GM23338 (cell line): ENCODE data around the gene CNIH3. TPM values are rescaled to one million over a fixed set of nuclear protein-coding genes. Genes with fewer than 3 reads are reported as not detected.

Experiments
- ATAC-seq: fragments of 200-7000 bp; cut with Tn5 transposase; 3 replicates; pipeline ENCODE4 v1.9.1; 2020
- DNase-seq: peaks from one replicate; pipeline ENCODE4 v3.0.0-alpha.2; 2015; ENCODE audit warnings: low spot score
- H2AFZ ChIP-seq: fragments of 200-600 bp; sonication (generic); 2 replicates; pipeline ENCODE4 v1.8.0; 2016; ENCODE audit warnings: antibody characterized with exemption, mild to moderate bottlenecking, moderate library complexity
- H3F3A ChIP-seq: fragments of 200-600 bp; sonication (generic); replicated peaks from 2 replicates; pipeline ENCODE4 v1.8.0; 2017; ENCODE audit warnings: antibody characterized with exemption, mixed run types, low read depth
- H3K27ac ChIP-seq: fragments of 200-600 bp; sonication (generic); 2 replicates; pipeline ENCODE4 v1.6.1; 2016; ENCODE audit warnings: low read depth
- H3K27me3 ChIP-seq: fragments of 200-600 bp; sonication (generic); 2 replicates; pipeline ENCODE4 v1.8.0; 2016; ENCODE audit warnings: mild to moderate bottlenecking, mixed run types, moderate library complexity; ENCODE audit not compliant: insufficient read depth
- H3K36me3 ChIP-seq: fragments of 200-600 bp; sonication (generic); 2 replicates; pipeline ENCODE4 v1.8.0; 2016; ENCODE audit warnings: mild to moderate bottlenecking; ENCODE audit not compliant: insufficient read depth
- H3K4me1 ChIP-seq: fragments of 200-600 bp; sonication (generic); 2 replicates; pipeline ENCODE4 v1.8.0; 2016; ENCODE audit warnings: mild to moderate bottlenecking, moderate library complexity; ENCODE audit not compliant: insufficient read depth
- H3K4me2 ChIP-seq: fragments of 200-600 bp; sonication (generic); 2 replicates; pipeline ENCODE4 v1.7.1; 2017; ENCODE audit warnings: mixed run types
- H3K4me3 ChIP-seq: fragments of 200-600 bp; sonication (generic); 2 replicates; pipeline ENCODE4 v1.6.1; 2016; ENCODE audit warnings: mixed run types
- H3K79me2 ChIP-seq: fragments of 200-600 bp; sonication (generic); replicated peaks from 2 replicates; pipeline ENCODE4 v1.8.0; 2017; ENCODE audit warnings: mild to moderate bottlenecking; ENCODE audit not compliant: insufficient read depth
- H3K9me2 ChIP-seq: fragments of 200-600 bp; sonication (generic); 2 replicates; pipeline ENCODE4 v1.8.0; 2017; ENCODE audit not compliant: insufficient read depth
- H4K20me1 ChIP-seq: fragments of 200-600 bp; sonication (generic); replicated peaks from 2 replicates; pipeline ENCODE4 v1.8.0; 2017; ENCODE audit warnings: mild to moderate bottlenecking; ENCODE audit not compliant: insufficient read depth
- H3K27ac Mint-ChIP-seq: 2 replicates; pipeline ENCODE4 v1.8.0; 2020; ENCODE audit warnings: inconsistent platforms, mild to moderate bottlenecking, moderate library complexity, mixed read lengths
- H3K27me3 Mint-ChIP-seq: 3 replicates; pipeline ENCODE4 v1.8.0; 2022; ENCODE audit warnings: low read depth, mild to moderate bottlenecking, moderate library complexity, mixed read lengths, inconsistent platforms; ENCODE audit not compliant: insufficient read depth, poor library complexity
- H3K36me3 Mint-ChIP-seq: 3 replicates; pipeline ENCODE4 v1.8.0; 2021; ENCODE audit warnings: low read depth, mild to moderate bottlenecking, inconsistent platforms, moderate library complexity, mixed read lengths
- H3K4me1 Mint-ChIP-seq: 3 replicates; pipeline ENCODE4 v1.8.0; 2020; ENCODE audit warnings: mild to moderate bottlenecking, inconsistent platforms, mixed read lengths
- H3K4me3 Mint-ChIP-seq: 3 replicates; pipeline ENCODE4 v1.8.0; 2021; ENCODE audit warnings: moderate library complexity, mild to moderate bottlenecking, inconsistent platforms, mixed read lengths
- H3K9me3 Mint-ChIP-seq: 3 replicates; pipeline ENCODE4 v1.8.0; 2020; ENCODE audit warnings: moderate library complexity, mild to moderate bottlenecking, inconsistent platforms, mixed read lengths
- CREB1 ChIP-seq: fragments of 250-450 bp; sonication (Bioruptor Pico); IDR thresholded peaks from 2 replicates; pipeline ENCODE4 v1.5.0; 2020; ENCODE audit warnings: low read depth, mild to moderate bottlenecking, moderate library complexity
- EZH2phosphoT487 ChIP-seq: fragments of 200-600 bp; sonication (generic); IDR thresholded peaks from one replicate; pipeline ENCODE4 v1.8.1; 2018; ENCODE audit warnings: antibody characterized with exemption; ENCODE audit not compliant: unreplicated experiment
- JUNB ChIP-seq: IDR thresholded peaks from one replicate; pipeline ENCODE4 v1.6.1; 2016; ENCODE audit warnings: antibody characterized with exemption; ENCODE audit not compliant: unreplicated experiment
- NANOG ChIP-seq: IDR thresholded peaks from 2 replicates; pipeline ENCODE4 v1.6.1; 2016; ENCODE audit warnings: antibody characterized with exemption, borderline replicate concordance
- ZNF114 ChIP-seq: fragments of 250-450 bp; sonication (Bioruptor Pico); IDR thresholded peaks from 2 replicates; pipeline ENCODE4 v1.5.0; 2020; ENCODE audit warnings: mild to moderate bottlenecking, moderate library complexity
- ZNF331 ChIP-seq: fragments of 250-450 bp; sonication (Bioruptor Pico); IDR thresholded peaks from 2 replicates; pipeline ENCODE4 v1.5.0; 2020; ENCODE audit warnings: low read depth, mild to moderate bottlenecking, moderate library complexity
- polyA plus RNA-seq: library from polyadenylated mRNA; unstranded; fragments of >200 nt; fragmentation: Nextera tagmentation; extraction: Ambion mirVana; gene quantifications from 2 replicates; pipeline ENCODE4 v1.2.1, GENCODE V29; 2016
- total RNA-seq: library from RNA; depleted of rRNA; stranded (reverse); fragments of >200 nt; shearing (Covaris generic); gene quantifications from 2 replicates; pipeline ENCODE4 v1.2.3, GENCODE V29; 2014
- TF ChIP-seq, protein P1 (sequence below): fragments of 250-450 bp; sonication (Bioruptor Pico); IDR thresholded peaks from 2 replicates; pipeline ENCODE4 v1.5.0; 2020; ENCODE audit warnings: mild to moderate bottlenecking, moderate library complexity
- TF ChIP-seq, protein P2 (sequence below), 2 experiments: fragments of 200-600 bp in 1 of 2; sonication (generic) in 1 of 2; conservative IDR thresholded peaks; 2 replicates each; pipeline versions ENCODE4 v1.5.1 to v1.6.1; 2016 to 2017; ENCODE audit warnings: antibody characterized with exemption in 2 of 2, low read depth in 2 of 2, mild to moderate bottlenecking in 2 of 2, moderate library complexity in 1 of 2
- TF ChIP-seq, protein P3 (sequence below): IDR thresholded peaks from 2 replicates; pipeline ENCODE4 v1.6.1; 2016; ENCODE audit warnings: antibody characterized with exemption
- TF ChIP-seq, protein P4 (sequence below): IDR thresholded peaks from one replicate; pipeline ENCODE4 v1.6.1; 2018; ENCODE audit warnings: antibody characterized with exemption; ENCODE audit not compliant: unreplicated experiment

The CNIH3 gene
- total and polyA plus RNA-seq, 2 experiments from 2014 or later = 3.6 to 5.1 TPM

DNA sequence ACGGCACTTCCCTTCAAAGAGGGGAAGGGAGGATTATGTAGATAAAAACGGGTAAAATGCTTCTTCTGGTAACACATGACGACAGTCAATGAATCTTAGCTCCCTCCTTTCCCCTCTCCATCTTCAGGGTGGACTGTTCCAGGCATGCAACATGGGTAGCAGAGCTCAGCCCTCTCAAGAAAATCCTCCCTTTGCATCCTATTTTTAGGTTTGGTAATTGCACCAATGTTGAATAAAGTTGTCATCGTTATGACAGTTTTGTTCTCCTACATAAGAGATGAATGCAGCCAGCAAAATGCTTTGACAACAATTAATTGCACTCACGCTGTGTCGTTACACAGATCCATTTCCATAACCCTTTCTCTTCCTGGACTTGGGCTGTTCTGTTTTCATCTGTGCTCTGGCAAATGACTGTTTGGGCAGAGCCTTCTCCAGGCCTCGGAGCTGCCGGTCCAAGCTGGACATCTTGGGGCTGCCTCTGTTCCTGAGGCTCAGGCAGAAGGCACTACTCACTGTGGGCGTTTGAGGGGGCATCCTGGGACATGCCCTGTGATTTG, 127.6 kb downstream of the CNIH3 start (continued):
- TF ChIP-seq, protein P1, sequence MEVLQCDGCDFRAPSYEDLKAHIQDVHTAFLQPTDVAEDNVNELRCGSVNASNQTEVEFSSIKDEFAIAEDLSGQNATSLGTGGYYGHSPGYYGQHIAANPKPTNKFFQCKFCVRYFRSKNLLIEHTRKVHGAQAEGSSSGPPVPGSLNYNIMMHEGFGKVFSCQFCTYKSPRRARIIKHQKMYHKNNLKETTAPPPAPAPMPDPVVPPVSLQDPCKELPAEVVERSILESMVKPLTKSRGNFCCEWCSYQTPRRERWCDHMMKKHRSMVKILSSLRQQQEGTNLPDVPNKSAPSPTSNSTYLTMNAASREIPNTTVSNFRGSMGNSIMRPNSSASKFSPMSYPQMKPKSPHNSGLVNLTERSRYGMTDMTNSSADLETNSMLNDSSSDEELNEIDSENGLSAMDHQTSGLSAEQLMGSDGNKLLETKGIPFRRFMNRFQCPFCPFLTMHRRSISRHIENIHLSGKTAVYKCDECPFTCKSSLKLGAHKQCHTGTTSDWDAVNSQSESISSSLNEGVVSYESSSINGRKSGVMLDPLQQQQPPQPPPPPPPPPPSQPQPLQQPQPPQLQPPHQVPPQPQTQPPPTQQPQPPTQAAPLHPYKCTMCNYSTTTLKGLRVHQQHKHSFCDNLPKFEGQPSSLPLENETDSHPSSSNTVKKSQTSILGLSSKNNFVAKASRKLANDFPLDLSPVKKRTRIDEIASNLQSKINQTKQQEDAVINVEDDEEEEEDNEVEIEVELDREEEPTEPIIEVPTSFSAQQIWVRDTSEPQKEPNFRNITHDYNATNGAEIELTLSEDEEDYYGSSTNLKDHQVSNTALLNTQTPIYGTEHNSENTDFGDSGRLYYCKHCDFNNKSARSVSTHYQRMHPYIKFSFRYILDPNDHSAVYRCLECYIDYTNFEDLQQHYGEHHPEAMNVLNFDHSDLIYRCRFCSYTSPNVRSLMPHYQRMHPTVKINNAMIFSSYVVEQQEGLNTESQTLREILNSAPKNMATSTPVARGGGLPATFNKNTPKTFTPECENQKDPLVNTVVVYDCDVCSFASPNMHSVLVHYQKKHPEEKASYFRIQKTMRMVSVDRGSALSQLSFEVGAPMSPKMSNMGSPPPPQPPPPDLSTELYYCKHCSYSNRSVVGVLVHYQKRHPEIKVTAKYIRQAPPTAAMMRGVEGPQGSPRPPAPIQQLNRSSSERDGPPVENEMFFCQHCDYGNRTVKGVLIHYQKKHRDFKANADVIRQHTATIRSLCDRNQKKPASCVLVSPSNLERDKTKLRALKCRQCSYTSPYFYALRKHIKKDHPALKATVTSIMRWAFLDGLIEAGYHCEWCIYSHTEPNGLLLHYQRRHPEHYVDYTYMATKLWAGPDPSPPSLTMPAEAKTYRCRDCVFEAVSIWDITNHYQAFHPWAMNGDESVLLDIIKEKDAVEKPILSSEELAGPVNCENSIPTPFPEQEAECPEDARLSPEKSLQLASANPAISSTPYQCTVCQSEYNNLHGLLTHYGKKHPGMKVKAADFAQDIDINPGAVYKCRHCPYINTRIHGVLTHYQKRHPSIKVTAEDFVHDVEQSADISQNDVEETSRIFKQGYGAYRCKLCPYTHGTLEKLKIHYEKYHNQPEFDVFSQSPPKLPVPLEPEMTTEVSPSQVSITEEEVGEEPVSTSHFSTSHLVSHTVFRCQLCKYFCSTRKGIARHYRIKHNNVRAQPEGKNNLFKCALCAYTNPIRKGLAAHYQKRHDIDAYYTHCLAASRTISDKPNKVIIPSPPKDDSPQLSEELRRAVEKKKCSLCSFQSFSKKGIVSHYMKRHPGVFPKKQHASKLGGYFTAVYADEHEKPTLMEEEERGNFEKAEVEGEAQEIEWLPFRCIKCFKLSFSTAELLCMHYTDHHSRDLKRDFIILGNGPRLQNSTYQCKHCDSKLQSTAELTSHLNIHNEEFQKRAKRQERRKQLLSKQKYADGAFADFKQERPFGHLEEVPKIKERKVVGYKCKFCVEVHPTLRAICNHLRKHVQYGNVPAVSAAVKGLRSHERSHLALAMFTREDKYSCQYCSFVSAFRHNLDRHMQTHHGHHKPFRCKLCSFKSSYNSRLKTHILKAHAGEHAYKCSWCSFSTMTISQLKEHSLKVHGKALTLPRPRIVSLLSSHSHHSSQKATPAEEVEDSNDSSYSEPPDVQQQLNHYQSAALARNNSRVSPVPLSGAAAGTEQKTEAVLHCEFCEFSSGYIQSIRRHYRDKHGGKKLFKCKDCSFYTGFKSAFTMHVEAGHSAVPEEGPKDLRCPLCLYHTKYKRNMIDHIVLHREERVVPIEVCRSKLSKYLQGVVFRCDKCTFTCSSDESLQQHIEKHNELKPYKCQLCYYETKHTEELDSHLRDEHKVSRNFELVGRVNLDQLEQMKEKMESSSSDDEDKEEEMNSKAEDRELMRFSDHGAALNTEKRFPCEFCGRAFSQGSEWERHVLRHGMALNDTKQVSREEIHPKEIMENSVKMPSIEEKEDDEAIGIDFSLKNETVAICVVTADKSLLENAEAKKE = no peak
- no peak for TF ChIP-seq NANOG
- TF ChIP-seq, protein P2, sequence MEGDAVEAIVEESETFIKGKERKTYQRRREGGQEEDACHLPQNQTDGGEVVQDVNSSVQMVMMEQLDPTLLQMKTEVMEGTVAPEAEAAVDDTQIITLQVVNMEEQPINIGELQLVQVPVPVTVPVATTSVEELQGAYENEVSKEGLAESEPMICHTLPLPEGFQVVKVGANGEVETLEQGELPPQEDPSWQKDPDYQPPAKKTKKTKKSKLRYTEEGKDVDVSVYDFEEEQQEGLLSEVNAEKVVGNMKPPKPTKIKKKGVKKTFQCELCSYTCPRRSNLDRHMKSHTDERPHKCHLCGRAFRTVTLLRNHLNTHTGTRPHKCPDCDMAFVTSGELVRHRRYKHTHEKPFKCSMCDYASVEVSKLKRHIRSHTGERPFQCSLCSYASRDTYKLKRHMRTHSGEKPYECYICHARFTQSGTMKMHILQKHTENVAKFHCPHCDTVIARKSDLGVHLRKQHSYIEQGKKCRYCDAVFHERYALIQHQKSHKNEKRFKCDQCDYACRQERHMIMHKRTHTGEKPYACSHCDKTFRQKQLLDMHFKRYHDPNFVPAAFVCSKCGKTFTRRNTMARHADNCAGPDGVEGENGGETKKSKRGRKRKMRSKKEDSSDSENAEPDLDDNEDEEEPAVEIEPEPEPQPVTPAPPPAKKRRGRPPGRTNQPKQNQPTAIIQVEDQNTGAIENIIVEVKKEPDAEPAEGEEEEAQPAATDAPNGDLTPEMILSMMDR (conservative IDR thresholded peaks at IDR 0.05; ENCODE audit: low read depth in 2 of 2) = no peak
- TF ChIP-seq, protein P3, sequence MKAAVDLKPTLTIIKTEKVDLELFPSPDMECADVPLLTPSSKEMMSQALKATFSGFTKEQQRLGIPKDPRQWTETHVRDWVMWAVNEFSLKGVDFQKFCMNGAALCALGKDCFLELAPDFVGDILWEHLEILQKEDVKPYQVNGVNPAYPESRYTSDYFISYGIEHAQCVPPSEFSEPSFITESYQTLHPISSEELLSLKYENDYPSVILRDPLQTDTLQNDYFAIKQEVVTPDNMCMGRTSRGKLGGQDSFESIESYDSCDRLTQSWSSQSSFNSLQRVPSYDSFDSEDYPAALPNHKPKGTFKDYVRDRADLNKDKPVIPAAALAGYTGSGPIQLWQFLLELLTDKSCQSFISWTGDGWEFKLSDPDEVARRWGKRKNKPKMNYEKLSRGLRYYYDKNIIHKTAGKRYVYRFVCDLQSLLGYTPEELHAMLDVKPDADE = no peak

DNA sequence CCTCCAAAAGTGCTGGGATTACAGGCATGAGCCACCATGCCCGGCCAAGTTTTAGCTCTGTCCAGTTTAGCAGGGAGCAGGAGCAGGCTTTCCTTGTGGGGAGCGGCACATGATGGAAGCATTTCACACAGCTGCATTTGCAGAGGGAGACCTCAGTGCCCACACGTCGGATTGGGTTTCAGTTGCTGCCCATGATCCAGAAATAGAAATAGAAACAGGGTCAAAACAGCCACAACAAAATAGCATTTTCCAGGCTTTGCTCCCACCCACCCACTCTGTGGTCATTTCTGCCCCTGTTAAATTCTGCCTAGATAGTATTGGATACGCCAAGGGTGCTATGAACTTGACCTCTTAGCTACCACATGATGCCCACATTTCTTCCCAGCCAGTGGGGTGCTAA, 128.4 kb downstream of the CNIH3 start:
- Histone ChIP-seq H3K27me3 (no peaks in the 10 kb centered on the region), H3K9me2 (peaks cover 10% of the 10 kb centered on the region; the same call in 1 of the 2 replicates), H3K4me2 (no peak overlapping the region), H3K4me3 (no peak overlapping the region), H3K79me2 (no peaks in the 10 kb centered on the region), H3K27ac (no peak overlapping the region), H3F3A (no peaks in the 10 kb centered on the region), H4K20me1 (no peaks in the 10 kb centered on the region), H3K36me3 (no peaks in the 10 kb centered on the region), H3K4me1 (peaks cover 3% of the 10 kb centered on the region; the same call in 1 of the 2 replicates), H2AFZ (no peak overlapping the region)
- peaks cover 7% of the 10 kb centered on the region for H3K27me3 Mint-ChIP-seq
- H3K4me3 Mint-ChIP-seq = no peak overlapping the region
- no peaks in the 10 kb centered on the region for H3K9me3 Mint-ChIP-seq
- H3K27ac Mint-ChIP-seq = no peak overlapping the region
- H3K36me3 Mint-ChIP-seq = no peaks in the 10 kb centered on the region
- no peak for ATAC-seq
- no peak for DNase-seq
- H3K4me1 Mint-ChIP-seq = peaks cover 8% of the 10 kb centered on the region
- TF ChIP-seq JUNB (no peak), ZNF331 (CRISPR knock-in tag) (no peak), ZNF114 (CRISPR knock-in tag) (no peak), EZH2phosphoT487 (no peak), CREB1 (CRISPR knock-in tag) (no peak)
- TF ChIP-seq, protein P4, sequence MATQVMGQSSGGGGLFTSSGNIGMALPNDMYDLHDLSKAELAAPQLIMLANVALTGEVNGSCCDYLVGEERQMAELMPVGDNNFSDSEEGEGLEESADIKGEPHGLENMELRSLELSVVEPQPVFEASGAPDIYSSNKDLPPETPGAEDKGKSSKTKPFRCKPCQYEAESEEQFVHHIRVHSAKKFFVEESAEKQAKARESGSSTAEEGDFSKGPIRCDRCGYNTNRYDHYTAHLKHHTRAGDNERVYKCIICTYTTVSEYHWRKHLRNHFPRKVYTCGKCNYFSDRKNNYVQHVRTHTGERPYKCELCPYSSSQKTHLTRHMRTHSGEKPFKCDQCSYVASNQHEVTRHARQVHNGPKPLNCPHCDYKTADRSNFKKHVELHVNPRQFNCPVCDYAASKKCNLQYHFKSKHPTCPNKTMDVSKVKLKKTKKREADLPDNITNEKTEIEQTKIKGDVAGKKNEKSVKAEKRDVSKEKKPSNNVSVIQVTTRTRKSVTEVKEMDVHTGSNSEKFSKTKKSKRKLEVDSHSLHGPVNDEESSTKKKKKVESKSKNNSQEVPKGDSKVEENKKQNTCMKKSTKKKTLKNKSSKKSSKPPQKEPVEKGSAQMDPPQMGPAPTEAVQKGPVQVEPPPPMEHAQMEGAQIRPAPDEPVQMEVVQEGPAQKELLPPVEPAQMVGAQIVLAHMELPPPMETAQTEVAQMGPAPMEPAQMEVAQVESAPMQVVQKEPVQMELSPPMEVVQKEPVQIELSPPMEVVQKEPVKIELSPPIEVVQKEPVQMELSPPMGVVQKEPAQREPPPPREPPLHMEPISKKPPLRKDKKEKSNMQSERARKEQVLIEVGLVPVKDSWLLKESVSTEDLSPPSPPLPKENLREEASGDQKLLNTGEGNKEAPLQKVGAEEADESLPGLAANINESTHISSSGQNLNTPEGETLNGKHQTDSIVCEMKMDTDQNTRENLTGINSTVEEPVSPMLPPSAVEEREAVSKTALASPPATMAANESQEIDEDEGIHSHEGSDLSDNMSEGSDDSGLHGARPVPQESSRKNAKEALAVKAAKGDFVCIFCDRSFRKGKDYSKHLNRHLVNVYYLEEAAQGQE = no peak
- TF ChIP-seq, protein P3 = no peak
